Neuronal stem cell (in vitro differentiated cells): ENCODE results near the gene PRDM2.

Experiments
- DNase-seq: peaks from one replicate; pipeline ENCODE4 v3.0.0-alpha.2; 2013; ENCODE audit warnings: low spot score
- H2AFZ ChIP-seq: one replicate; pipeline ENCODE4 v1.6.1; 2013; ENCODE audit warnings: mild to moderate bottlenecking, low read length, inconsistent platforms
- H2AK5ac ChIP-seq: 2 replicates; pipeline ENCODE4 v1.6.1; 2013; ENCODE audit warnings: low read depth, mild to moderate bottlenecking, inconsistent platforms, low read length, moderate library complexity, mixed read lengths
- H2BK120ac ChIP-seq: 2 replicates; pipeline ENCODE4 v1.6.1; 2013; ENCODE audit warnings: low read depth, mild to moderate bottlenecking, inconsistent platforms, low read length, moderate library complexity, mixed read lengths
- H2BK12ac ChIP-seq: one replicate; pipeline ENCODE4 v1.6.1; 2013; ENCODE audit warnings: low read length, inconsistent platforms
- H2BK15ac ChIP-seq: 2 replicates; pipeline ENCODE4 v1.6.1; 2013; ENCODE audit warnings: mild to moderate bottlenecking, low read length, inconsistent platforms, mixed read lengths
- H2BK5ac ChIP-seq: one replicate; pipeline ENCODE4 v1.6.1; 2013; ENCODE audit warnings: inconsistent platforms, mild to moderate bottlenecking, low read length, moderate library complexity
- H3K14ac ChIP-seq: one replicate; pipeline ENCODE4 v1.6.1; 2013; ENCODE audit warnings: low read length, inconsistent platforms
- H3K18ac ChIP-seq: 2 replicates; pipeline ENCODE4 v1.6.1; 2013; ENCODE audit warnings: low read length, inconsistent platforms
- H3K23ac ChIP-seq: 2 replicates; pipeline ENCODE4 v1.6.1; 2013; ENCODE audit warnings: low read depth, mild to moderate bottlenecking, mixed read lengths, low read length, inconsistent platforms; ENCODE audit not compliant: poor library complexity
- H3K27ac ChIP-seq: replicated peaks from 3 replicates; pipeline ENCODE4 v1.5.1; 2013; ENCODE audit warnings: low read length, inconsistent platforms
- H3K27me3 ChIP-seq, 3 experiments: 2 replicates each; pipeline ENCODE4 v1.6.1; 2013; ENCODE audit warnings: low read length in 3 of 3, mild to moderate bottlenecking in 2 of 3, inconsistent platforms in 1 of 3, low read depth in 1 of 3, mixed read lengths in 1 of 3, moderate library complexity in 1 of 3; ENCODE audit not compliant: control insufficient read depth in 3 of 3, insufficient read depth in 3 of 3
- H3K36me3 ChIP-seq, 2 donors: replicated peaks in 1 of 2; 2 replicates each; pipeline ENCODE4 v1.6.1; 2013; ENCODE audit warnings: low read length in 2 of 2; ENCODE audit not compliant: control insufficient read depth in 2 of 2, insufficient read depth in 2 of 2
- H3K4ac ChIP-seq: 2 replicates; pipeline ENCODE4 v1.6.1; 2013; ENCODE audit warnings: inconsistent platforms, mild to moderate bottlenecking, low read length, moderate library complexity
- H3K4me1 ChIP-seq, 2 donors: 1 replicate in 1 of 2; 2 replicates in 1 of 2; pipeline ENCODE4 v1.6.1; 2013; ENCODE audit warnings: low read length in 2 of 2, low read depth in 1 of 2; ENCODE audit not compliant: control insufficient read depth in 2 of 2, insufficient read depth in 1 of 2
- H3K4me2 ChIP-seq: one replicate; pipeline ENCODE4 v1.6.1; 2013; ENCODE audit warnings: mild to moderate bottlenecking, low read length, inconsistent platforms; ENCODE audit not compliant: insufficient read depth, poor library complexity, severe bottlenecking
- H3K4me3 ChIP-seq, 2 donors: 2 replicates each; pipeline ENCODE4 v1.5.1; 2013; ENCODE audit warnings: low read length in 2 of 2, mild to moderate bottlenecking in 2 of 2, inconsistent platforms in 1 of 2, moderate library complexity in 1 of 2
- H3K79me1 ChIP-seq: one replicate; pipeline ENCODE4 v1.6.1; 2013; ENCODE audit warnings: low read depth, mild to moderate bottlenecking, inconsistent platforms, low read length, moderate library complexity
- H3K9ac ChIP-seq: one replicate; pipeline ENCODE4 v1.6.1; 2013; ENCODE audit warnings: mild to moderate bottlenecking, low read depth, low read length, inconsistent platforms; ENCODE audit not compliant: poor library complexity
- H3K9me3 ChIP-seq, 2 donors: replicated peaks in 1 of 2; 2 replicates each; pipeline versions ENCODE3 to v1.6.1; 2013; ENCODE audit warnings: low read length in 2 of 2, mild to moderate bottlenecking in 2 of 2, inconsistent platforms in 1 of 2, low read depth in 1 of 2, mixed read lengths in 1 of 2, moderate library complexity in 1 of 2; ENCODE audit not compliant: control insufficient read depth in 2 of 2, insufficient read depth in 1 of 2
- H4K8ac ChIP-seq: one replicate; pipeline ENCODE4 v1.6.1; 2013; ENCODE audit warnings: low read depth, mild to moderate bottlenecking, inconsistent platforms, low read length, moderate library complexity
- H4K91ac ChIP-seq: one replicate; pipeline ENCODE4 v1.6.1; 2013; ENCODE audit warnings: low read length, low read depth, mild to moderate bottlenecking, inconsistent platforms; ENCODE audit not compliant: poor library complexity
- WGBS, 2 donors: extraction: QIAGEN DNeasy Blood & Tissue Kit; methylation state at CpG; one replicate each; pipeline ENCODE4 v1.1.7; 2013; ENCODE audit warnings: missing lambda C conversion rate in 2 of 2, mixed read lengths in 1 of 2; ENCODE audit not compliant: insufficient read length in 2 of 2, insufficient replicate concordance in 1 of 2; ENCODE audit errors: extremely low coverage in 2 of 2; 5-methylcytosine and 5-hydroxymethylcytosine counted together

Gene PRDM2

DNA sequence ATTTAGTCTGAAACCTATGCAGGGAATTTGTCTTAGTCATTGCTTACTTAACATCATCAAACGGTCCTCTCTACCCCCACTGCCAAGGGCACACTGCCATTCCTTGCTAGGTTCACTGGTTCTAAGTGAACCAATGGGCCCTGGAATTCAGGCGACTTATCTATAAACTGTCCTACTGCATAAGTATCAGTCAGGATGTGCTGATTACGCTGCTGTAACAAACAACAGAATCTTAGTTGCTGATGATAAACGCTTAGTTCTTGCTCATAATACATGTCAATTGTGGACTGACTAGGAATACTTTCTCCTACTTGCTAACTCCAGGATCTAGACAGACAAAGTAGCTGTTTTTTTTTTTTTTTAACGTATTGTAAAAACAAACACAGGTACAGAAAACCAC lies 136.1 kb downstream of the PRDM2 start:
- Histone ChIP-seq H3K27ac (no peak overlapping the region), H3K4me3 (no peak overlapping the region), H3K14ac (no peak overlapping the region), H4K91ac (no peak overlapping the region), H2BK120ac (no peak overlapping the region), H3K79me1 (no peaks in the 10 kb centered on the region), H2BK15ac (no peak overlapping the region), H4K8ac (no peak overlapping the region), H3K9me3 (no peaks in the 10 kb centered on the region), H3K9ac (no peak overlapping the region), H2AK5ac (no peak overlapping the region), H3K4me1 (no peaks in the 10 kb centered on the region), H3K36me3 (no peaks in the 10 kb centered on the region), H2BK12ac (no peak overlapping the region), H3K23ac (no peak overlapping the region), H3K4ac (no peak overlapping the region), H2BK5ac (no peak overlapping the region), H3K27me3 (peaks cover 0 to 10% (median 0%) of the 10 kb centered on the region in 3 experiments), H3K18ac (no peak overlapping the region), H2AFZ (no peak overlapping the region), H3K4me2 (no peak overlapping the region)
- no CpG with 5 or more reads among the region's 5 CpGs for WGBS, 2 donors
- no peak for DNase-seq

DNA sequence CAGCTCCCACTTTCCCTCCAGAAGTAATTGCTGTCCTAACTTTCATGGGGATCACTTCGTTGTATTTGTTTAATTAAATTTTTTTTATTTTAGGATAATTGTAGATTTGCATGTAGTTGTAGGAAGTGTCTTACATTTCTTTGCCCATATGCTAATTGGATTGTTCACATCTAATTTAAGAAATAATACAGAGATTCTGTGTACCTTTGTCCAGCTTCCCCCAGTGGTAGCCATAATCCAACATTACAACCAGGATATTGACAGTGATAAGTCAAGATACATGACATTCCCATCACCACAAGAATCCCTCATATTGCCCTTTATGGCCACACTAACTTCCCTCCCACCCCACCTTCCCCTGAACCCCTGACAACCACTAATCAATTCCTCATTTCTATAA lies 136.6 kb downstream of the PRDM2 start:
- Histone ChIP-seq H3K4ac (no peak overlapping the region), H3K27me3 (peaks cover 0 to 9% (median 0%) of the 10 kb centered on the region in 3 experiments), H3K4me3 (no peak overlapping the region), H4K8ac (no peak overlapping the region), H3K79me1 (no peaks in the 10 kb centered on the region), H2BK15ac (no peak overlapping the region), H3K9ac (no peak overlapping the region), H3K36me3 (no peaks in the 10 kb centered on the region), H2BK5ac (no peak overlapping the region), H3K14ac (no peak overlapping the region), H3K4me1 (no peaks in the 10 kb centered on the region), H3K18ac (no peak overlapping the region), H2BK12ac (no peak overlapping the region), H2AK5ac (no peak overlapping the region), H2BK120ac (no peak overlapping the region), H3K23ac (no peak overlapping the region), H3K9me3 (no peaks in the 10 kb centered on the region), H3K27ac (no peak overlapping the region), H4K91ac (no peak overlapping the region), H3K4me2 (no peak overlapping the region), H2AFZ (no peak overlapping the region)
- DNase-seq = no peak
- WGBS, 2 donors = no CpG with 5 or more reads among the region's 1 CpG

DNA sequence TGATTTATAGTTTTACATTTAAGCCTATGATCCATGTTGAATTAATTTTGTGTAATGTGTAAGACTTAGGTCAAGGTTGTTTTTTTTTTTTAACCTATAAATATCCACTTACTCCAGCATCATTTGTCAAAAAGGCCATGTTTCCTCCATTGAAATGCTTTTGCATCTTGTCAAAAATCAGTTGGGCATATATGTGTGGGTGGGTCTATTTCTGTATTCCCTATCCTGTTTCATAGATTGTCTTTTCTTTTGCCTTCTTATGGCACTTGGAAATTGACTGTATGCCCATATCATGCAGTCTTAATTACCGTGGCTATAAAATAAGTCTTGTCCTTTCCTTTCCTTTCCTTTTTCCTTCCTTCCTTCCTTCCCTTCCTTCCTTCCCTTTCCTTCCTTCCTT lies 138.2 kb downstream of the PRDM2 start:
- no peak overlapping the region for H2AK5ac ChIP-seq
- no peaks in the 10 kb centered on the region for H3K4me1 ChIP-seq
- no peak overlapping the region for H3K4ac ChIP-seq
- no peak overlapping the region for H4K91ac ChIP-seq
- H3K9me3 ChIP-seq = no peaks in the 10 kb centered on the region
- H2BK120ac ChIP-seq = no peak overlapping the region
- H3K4me3 ChIP-seq = no peak overlapping the region
- WGBS, 2 donors = no CpG with 5 or more reads among the region's 1 CpG
- no peak overlapping the region for H3K4me2 ChIP-seq
- no peak overlapping the region for H2BK15ac ChIP-seq
- H3K79me1 ChIP-seq = no peaks in the 10 kb centered on the region
- no peak overlapping the region for H3K18ac ChIP-seq
- H3K27me3 ChIP-seq = peaks cover 0 to 5% (median 0%) of the 10 kb centered on the region in 3 experiments
- DNase-seq = no peak
- no peak overlapping the region for H2BK12ac ChIP-seq
- no peak overlapping the region for H3K9ac ChIP-seq
- H3K27ac ChIP-seq = no peak overlapping the region
- no peak overlapping the region for H3K14ac ChIP-seq
- H2BK5ac ChIP-seq = no peak overlapping the region
- no peak overlapping the region for H4K8ac ChIP-seq
- no peak overlapping the region for H3K23ac ChIP-seq
- H3K36me3 ChIP-seq = no peaks in the 10 kb centered on the region
- H2AFZ ChIP-seq = no peak overlapping the region

DNA sequence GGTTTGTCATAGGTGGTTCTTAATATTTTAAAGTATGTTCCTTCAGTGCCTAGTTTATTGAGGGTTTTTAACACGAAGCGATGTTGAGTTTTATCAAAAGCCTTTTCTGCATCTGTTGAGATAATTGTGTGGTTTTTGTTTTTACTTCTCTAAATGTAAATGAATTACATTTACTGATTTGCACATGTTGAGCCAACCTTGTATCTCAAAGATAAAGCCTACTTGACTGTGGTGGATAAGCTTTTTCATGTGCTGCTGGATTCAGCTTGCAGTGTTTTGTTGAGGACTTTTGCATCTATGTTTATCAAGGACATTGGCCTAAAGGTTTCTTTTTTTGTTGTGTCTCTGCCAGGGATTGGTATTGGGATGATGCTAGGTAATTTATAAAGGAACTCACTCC lies 142.5 kb downstream of the PRDM2 start:
- H3K23ac ChIP-seq = no peak overlapping the region
- no peak overlapping the region for H3K14ac ChIP-seq
- DNase-seq = no peak
- H3K4me1 ChIP-seq = peaks cover 0 to 2% of the 10 kb centered on the region in 2 donors
- H3K9ac ChIP-seq = no peak overlapping the region
- H3K79me1 ChIP-seq = no peaks in the 10 kb centered on the region
- H2BK15ac ChIP-seq = no peak overlapping the region
- H3K4me2 ChIP-seq = no peak overlapping the region
- no peaks in the 10 kb centered on the region for H3K36me3 ChIP-seq
- no peaks in the 10 kb centered on the region for H3K27me3 ChIP-seq
- no peak overlapping the region for H3K18ac ChIP-seq
- WGBS, 2 donors = no CpG with 5 or more reads among the region's 2 CpGs
- H2BK5ac ChIP-seq = no peak overlapping the region
- H2BK12ac ChIP-seq = no peak overlapping the region
- H2AK5ac ChIP-seq = no peak overlapping the region
- H3K4ac ChIP-seq = no peak overlapping the region
- H4K91ac ChIP-seq = no peak overlapping the region
- H3K9me3 ChIP-seq = no peaks in the 10 kb centered on the region
- no peak overlapping the region for H4K8ac ChIP-seq
- H2AFZ ChIP-seq = no peak overlapping the region
- H3K4me3 ChIP-seq = no peak overlapping the region
- no peak overlapping the region for H2BK120ac ChIP-seq
- H3K27ac ChIP-seq = no peak overlapping the region
